Gastroesophageal sphincter (tissue), 4 donors: ENCODE data around the gene EEF1A2. TPM values are rescaled to one million over a fixed set of nuclear protein-coding genes. Genes with fewer than 3 reads are reported as not detected.

Experiments used
- ATAC-seq: fragments of 150-250 bp; one replicate; pipeline ENCODE4 v1.9.1; 2016; ENCODE audit warnings: mild to moderate bottlenecking, moderate library complexity
- H3K27ac ChIP-seq, 4 donors: fragments of 200-600 bp; sonication (generic) in 3 of 4; 1 replicate in 3 of 4; 2 replicates in 1 of 4; pipeline ENCODE4 v1.5.1; 2016 to 2019
- H3K27me3 ChIP-seq: fragments of 200-600 bp; sonication (generic); one replicate; pipeline ENCODE4 v1.5.1; 2019
- H3K36me3 ChIP-seq, 2 donors: fragments of 200-600 bp; sonication (generic); one replicate each; pipeline ENCODE4 v1.5.1; 2019; ENCODE audit warnings: control low read depth in 1 of 2
- H3K4me1 ChIP-seq, 3 donors: fragments of 200-600 bp; sonication (generic); 1 replicate in 2 of 3; 2 replicates in 1 of 3; pipeline ENCODE4 v1.5.1; 2016 to 2019; ENCODE audit warnings: control low read depth in 2 of 3
- H3K4me3 ChIP-seq, 2 donors: fragments of 200-600 bp; sonication (generic); one replicate each; pipeline ENCODE4 v1.5.1; 2019; ENCODE audit warnings: mild to moderate bottlenecking in 1 of 2, moderate library complexity in 1 of 2
- H3K9me3 ChIP-seq, 3 donors: fragments of 200-600 bp; sonication (generic); one replicate each; pipeline ENCODE4 v1.5.1; 2017 to 2019; ENCODE audit warnings: control low read depth in 2 of 3
- CTCF ChIP-seq, 4 experiments: fragments of 200-600 bp in 2 of 4; fragments of 450-650 bp in 2 of 4; sonication (generic) in 1 of 4; IDR thresholded peaks; one replicate each; pipeline ENCODE4 v1.5.1; 2017 to 2019; ENCODE audit warnings: antibody characterized with exemption in 4 of 4, mild to moderate bottlenecking in 2 of 4, moderate library complexity in 2 of 4
- EP300 ChIP-seq: sonication (generic); formaldehyde crosslinking; IDR thresholded peaks from one replicate; pipeline ENCODE4 v1.6.1; 2017; ENCODE audit warnings: antibody characterized with exemption, mild to moderate bottlenecking
- POLR2A ChIP-seq, 2 donors: fragments of 450-650 bp; IDR thresholded peaks; one replicate each; pipeline ENCODE4 v1.6.1; 2017; ENCODE audit warnings: antibody characterized with exemption in 2 of 2, mild to moderate bottlenecking in 2 of 2, moderate library complexity in 1 of 2
- POLR2AphosphoS5 ChIP-seq: sonication (generic); formaldehyde crosslinking; IDR thresholded peaks from one replicate; pipeline ENCODE4 v1.6.1; 2017; ENCODE audit warnings: antibody characterized with exemption
- WGBS, 2 donors: methylation state at CpG; one replicate each; pipeline ENCODE4 v1.1.5; 2018; ENCODE audit warnings: low coverage in 1 of 2; 5-methylcytosine and 5-hydroxymethylcytosine counted together
- total RNA-seq, 4 donors: library from RNA; depleted of rRNA; stranded (reverse); fragments of >200 nt; gene quantifications; one replicate each; pipeline ENCODE4 v1.1.0, GENCODE V29; 2016

The EEF1A2 gene
- total RNA-seq, 4 donors from 2014 or later: 0.47 to 6.5 (median 3.4) TPM

DNA sequence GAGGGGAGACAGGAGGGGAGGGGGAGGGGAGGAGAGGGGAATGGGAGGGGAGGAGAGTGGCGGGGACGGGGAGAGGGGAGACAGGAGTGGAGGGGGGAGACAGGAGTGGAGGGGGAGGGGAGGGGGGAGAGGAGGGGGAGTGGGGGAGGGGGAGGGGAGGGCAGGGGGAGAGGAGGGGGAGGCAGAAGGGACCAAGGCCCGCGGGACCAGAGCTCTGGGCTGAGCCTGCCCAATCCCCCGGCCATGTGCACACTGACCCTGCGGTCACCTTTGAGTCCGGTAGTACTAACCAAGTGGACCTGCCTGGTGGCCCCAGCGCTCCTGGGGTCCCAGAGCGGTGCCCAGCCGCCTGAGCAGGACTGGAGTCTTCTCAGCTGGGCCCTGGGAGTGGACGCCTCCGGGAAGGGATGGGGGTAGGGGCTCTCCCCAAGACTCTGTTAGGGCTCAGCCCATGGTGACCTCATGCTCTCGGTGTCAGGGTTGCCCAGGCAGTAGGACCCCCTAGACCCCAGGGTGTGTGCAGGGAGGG, 26.0 kb downstream of the EEF1A2 start:
- TF ChIP-seq EP300 (no peak), POLR2A (IDR thresholded peaks at IDR 0.05) (no peak), CTCF (IDR thresholded peaks at IDR 0.05) (no peak), POLR2AphosphoS5 (no peak)

DNA sequence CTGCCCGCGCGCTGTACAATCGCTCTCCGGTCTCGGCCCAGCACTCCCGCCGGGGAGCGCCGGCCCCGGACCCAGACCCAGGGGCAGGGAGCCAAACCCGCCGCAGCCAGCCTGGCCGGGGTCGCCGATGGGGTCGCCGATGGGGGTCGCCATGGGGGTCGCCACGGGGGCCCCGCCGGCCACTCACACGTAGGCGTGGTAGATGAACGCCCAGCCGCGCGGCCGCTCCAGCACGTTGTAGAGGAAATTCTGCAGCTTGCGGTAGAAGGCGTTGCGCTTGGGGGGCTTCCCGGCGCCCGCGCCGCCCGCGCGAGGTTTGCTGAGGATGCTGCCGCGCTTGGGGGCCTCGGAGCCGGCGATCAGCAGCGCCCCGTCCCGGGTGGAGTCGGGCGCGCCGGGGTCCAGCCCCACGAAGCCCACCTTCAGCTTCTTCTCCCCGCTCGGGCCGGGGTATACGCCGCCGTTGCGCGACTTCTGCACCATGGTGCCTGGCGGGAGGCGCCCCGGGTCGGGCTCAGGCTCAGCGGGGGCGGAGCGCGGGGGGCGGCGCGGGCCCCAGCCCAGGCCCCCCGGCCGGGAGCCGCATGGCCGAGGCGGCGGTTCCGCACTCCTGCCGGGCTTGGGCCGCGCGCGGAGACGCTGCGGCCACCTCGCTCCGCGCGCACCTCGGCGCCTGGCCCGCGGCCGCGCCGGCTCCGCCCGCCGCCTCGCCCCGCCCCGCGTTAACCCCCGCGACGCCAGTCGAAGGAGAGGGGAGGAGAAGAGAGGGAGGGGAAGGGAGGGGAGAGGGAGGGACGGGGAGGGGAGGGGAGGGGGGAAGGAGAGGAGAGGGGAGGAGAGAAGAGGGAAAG, 26.7 kb downstream of the EEF1A2 start, which contains the start of gene KCNQ2:
TSS of gene KCNQ2 (minus strand) at position 675 of the 851 bp plus-strand sequence. CDS start at position 483, 192 bp downstream.
- TF ChIP-seq POLR2A (IDR thresholded peaks at IDR 0.05) (no peak), POLR2AphosphoS5 (no peak), CTCF (IDR thresholded peaks at IDR 0.05) (no peak), EP300 (no peak)
- 0% methylated on average over 11 of the region's 111 CpGs; no CpG with 5 or more reads in 1 of the 2 donors for WGBS, 2 donors
- peak within 1 kb of the TSS in 1 of 2 donors; percentile 31 for H3K4me3 ChIP-seq
- ATAC-seq: no peak
- no peaks in the 10 kb centered on the region for H3K36me3 ChIP-seq
- H3K27me3 ChIP-seq: peaks cover 99% of the 10 kb centered on the region
- H3K9me3 ChIP-seq: no peaks in the 10 kb centered on the region
- peaks cover 0 to 14% (median 10%) of the 10 kb centered on the region in 3 donors for H3K4me1 ChIP-seq
- H3K27ac ChIP-seq: no peak within 1 kb of the TSS

More for the DNA sequence above, 26.0 kb downstream of the EEF1A2 start:
- Histone ChIP-seq H3K36me3 (no peaks in the 10 kb centered on the region), H3K4me1 (peaks cover 0 to 14% (median 10%) of the 10 kb centered on the region in 3 donors), H3K27me3 (peaks cover 100% of the 10 kb centered on the region), H3K9me3 (no peaks in the 10 kb centered on the region), H3K4me3 (no peak overlapping the region), H3K27ac (no peak overlapping the region)
- WGBS, 2 donors: 26% methylated on average over 5 of the region's 13 CpGs; no CpG with 5 or more reads in 1 of the 2 donors
- no peak for ATAC-seq

DNA sequence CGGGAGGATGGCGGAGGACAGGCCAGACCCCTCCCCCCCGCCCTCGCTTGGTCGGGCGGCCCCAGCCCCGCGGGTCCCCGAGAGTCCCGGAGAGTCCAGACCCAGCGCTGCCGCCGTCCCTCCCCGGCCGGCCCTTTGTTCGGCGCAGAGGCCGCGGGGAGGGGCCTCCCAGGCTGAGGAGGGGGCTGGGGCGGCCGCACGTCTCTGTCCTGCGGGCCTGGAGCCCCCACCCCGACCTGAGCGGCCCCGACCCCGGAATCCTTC, 27.2 kb downstream of the EEF1A2 start:
- Histone ChIP-seq H3K27me3 (peaks cover 99% of the 10 kb centered on the region), H3K27ac (no peak overlapping the region), H3K4me3 (peak overlapping the region in 1 of 2 donors; percentile 31), H3K4me1 (peaks cover 0 to 14% (median 10%) of the 10 kb centered on the region in 3 donors), H3K9me3 (no peaks in the 10 kb centered on the region), H3K36me3 (no peaks in the 10 kb centered on the region)
- TF ChIP-seq POLR2A (IDR thresholded peaks at IDR 0.05): no peak
- no peak for TF ChIP-seq EP300
- no peak for TF ChIP-seq CTCF (IDR thresholded peaks at IDR 0.05)
- no peak for TF ChIP-seq POLR2AphosphoS5
- no CpG with 5 or more reads among the region's 27 CpGs for WGBS, 2 donors
- ATAC-seq: no peak

DNA sequence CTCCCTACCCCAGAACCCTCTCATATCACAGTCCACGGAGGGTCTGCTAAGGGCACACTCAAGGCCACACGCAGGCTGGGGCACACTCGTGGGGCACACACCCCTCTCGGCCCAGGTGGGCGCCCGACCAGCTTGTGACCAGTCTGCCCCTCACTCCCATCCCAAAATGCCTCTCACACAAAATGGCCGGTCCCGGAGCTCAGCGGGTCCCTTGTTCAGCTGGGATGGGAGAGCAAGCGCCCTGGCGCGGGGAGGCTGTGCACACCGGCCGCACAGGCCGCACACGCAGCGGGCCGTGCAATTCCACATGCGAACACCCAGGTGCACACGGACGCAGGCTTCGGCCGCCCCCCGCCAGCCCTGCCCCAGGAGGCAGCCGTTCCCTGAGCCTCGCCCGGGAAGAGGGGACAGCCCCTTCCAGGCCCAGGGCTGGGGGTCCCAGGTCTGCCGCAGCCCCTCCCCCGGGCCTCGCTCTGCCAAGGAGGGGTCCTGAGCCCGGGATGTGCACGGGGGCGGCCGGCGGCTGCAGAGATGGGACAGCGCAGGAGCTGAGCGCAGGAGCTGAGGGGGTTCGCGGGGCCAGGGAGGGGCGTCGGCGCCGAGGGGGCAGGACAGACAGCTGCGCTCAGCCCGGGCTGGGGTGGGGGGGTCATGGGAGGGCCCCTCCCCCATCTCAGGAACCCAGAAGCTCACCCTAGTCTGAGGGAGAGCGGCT, 27.7 kb downstream of the EEF1A2 start:
- WGBS, 2 donors: no CpG with 5 or more reads among the region's 46 CpGs
- Histone ChIP-seq H3K27ac (no peak overlapping the region), H3K27me3 (peaks cover 99% of the 10 kb centered on the region), H3K4me1 (peaks cover 0 to 14% (median 10%) of the 10 kb centered on the region in 3 donors), H3K36me3 (no peaks in the 10 kb centered on the region), H3K4me3 (no peak overlapping the region), H3K9me3 (no peaks in the 10 kb centered on the region)
- ATAC-seq: no peak
- TF ChIP-seq EP300 (no peak), POLR2A (IDR thresholded peaks at IDR 0.05) (no peak), CTCF (IDR thresholded peaks at IDR 0.05) (no peak), POLR2AphosphoS5 (no peak)
